Measurements from ENCODE around the gene INF2.

The INF2 gene

DNA sequence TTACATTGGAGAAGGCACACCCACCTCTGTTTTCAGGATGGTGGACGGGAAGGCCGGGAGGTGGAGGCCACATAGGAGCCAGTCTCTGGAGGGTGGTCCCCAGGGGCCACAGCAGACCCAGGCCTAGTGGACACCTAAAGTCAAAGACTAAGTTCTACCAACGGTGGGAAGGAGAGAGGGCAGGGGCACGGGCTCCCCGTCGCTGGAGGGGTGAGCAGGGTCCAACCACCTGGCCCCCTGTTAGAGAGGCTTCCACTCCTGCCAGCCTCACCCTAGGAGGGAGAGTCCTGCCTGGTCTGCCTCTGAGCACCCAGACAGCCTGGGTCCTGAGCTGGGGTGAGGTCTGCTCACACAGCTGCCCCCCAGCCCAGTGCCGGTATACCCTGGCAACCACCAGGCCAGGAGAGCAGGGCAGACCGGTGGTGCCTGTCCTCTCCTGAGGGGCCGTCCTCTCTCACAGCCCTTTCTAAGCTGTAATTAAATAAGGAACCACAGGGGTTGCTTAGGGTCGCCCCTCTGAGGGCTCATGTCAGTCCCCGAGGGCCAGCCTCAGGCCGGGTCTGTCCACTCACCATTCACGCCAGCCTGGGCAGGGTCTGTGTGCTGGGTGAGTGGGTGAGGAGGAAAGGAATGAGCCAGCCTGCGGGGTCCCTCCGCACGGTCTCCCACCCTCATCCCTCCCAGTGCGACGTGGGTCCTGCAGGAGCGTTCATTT is 2.3 kb downstream of the INF2 start:
- no peak for FAIRE-seq

DNA sequence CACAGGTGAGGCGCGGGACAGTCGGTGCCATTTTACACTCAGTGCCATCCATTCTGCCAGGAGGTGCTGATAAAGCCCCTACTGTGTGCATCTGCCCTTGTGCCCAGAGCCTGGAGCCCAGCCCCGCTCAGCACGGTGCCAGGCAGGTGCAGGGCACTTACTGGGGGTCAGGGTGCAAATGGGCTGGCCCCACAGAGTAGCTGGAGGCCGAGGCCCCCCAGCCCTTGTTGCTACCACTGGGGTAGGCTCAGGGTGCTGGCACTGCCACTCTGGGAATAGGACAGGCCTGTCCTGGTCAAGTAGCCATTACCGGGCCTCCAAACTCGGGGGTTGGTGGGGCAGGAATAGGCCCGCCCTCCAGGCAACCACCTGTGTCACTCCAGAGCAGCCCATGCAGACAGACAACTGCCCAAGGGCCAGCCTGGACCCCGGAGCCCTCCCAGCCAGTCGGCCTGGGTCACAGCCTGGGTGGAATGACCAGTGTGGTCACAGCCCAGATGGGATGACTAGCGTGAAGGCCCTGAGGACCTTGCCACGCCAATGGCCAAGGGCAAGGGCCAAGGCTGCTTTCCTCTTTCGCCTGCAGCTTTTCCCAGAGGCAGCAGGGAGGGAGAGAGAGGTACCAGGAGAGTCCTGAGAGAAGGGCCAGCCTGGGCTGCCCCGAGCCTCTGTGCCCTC is 3.0 kb downstream of the INF2 start:
- no peak for FAIRE-seq

DNA sequence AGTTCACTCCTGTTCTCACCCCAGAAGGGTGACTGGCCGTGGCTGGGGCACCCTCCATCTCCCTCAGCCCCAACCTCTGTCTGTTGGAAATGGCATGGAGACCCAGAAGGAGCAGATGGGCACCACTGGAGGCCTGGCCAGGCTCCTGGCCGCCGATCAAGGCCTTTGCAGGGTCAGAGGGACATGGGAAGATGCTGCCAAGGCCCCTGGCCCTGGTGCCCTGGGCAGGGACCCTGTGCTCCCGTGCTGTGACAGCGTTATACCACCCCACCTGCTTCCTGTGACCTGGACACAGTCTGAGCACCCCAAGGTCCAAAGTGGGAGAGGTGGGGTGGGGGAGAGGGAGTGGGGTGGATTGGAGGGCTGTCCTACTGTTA is 3.5 kb downstream of the INF2 start:
- FAIRE-seq, result no peak

DNA sequence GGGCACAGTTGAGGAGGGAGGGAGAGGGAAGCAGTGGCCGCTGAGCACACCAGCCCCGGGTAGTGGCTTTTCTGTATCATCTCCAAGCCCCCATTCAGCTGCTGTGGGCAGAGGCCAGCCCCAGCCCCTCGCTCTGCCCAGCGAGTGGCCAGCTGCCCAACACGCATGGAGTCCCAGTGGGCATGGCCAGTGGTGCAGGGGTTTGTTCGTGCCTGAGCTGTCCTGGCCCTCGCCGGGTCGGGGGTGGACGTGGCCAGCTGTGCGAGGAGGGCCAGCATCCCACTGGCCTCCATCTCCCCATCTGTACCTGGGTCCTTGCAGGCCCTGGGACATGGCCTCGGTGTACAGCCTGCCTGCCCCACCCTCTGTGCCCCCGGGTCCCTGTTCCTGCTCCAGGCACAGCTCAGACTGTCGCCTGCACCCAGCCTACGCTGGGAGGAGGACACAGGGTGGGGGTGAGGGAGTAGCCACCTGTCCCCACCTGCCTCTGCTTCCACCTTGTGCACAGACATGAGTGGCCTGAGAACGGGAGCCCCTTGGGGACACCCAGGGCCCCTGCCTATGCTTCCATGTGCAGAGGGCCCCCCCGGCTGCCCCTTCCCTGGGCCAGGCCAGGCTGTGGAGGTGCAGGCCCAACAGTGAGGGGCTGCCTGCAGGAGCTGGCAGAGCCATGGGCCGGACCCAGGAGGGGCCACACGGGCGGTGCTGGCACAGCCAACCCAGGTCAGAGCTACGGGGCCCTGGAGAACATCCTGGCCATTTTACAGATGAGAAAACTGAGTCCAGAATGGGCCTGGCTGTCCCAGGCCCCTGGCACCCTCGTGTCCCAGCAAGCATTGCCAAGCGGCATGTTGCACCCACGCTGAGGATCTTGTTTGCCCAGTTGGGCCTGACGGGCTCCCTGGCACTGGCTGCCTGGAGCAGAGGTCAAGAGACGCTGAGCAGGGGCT is 4.3 kb downstream of the INF2 start:
- FAIRE-seq, result no peak

DNA sequence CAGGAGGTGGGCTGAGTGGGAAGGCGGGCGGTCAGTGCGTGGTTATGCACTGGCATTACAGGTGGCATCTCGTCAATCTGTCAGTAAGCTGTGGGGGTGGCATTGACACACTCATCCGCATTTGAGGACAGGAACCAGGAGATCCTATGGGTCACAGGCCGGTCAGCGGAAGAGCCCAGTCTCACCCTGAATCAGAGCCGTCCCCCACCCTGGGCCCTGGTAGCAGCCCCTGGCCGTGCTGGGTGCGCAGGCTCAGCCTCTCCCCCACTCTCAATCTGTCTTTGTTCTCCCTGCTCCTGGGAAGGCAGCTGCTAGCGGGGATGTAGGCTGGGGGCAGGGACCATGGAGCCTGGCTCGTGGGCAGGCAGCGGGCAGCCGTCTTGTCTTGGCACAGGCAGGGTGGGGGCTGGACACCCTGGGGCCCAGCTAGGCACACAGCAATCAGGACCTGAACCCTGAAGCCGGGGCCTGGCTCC is 5.1 kb downstream of the INF2 start:
- FAIRE-seq, result no peak

DNA sequence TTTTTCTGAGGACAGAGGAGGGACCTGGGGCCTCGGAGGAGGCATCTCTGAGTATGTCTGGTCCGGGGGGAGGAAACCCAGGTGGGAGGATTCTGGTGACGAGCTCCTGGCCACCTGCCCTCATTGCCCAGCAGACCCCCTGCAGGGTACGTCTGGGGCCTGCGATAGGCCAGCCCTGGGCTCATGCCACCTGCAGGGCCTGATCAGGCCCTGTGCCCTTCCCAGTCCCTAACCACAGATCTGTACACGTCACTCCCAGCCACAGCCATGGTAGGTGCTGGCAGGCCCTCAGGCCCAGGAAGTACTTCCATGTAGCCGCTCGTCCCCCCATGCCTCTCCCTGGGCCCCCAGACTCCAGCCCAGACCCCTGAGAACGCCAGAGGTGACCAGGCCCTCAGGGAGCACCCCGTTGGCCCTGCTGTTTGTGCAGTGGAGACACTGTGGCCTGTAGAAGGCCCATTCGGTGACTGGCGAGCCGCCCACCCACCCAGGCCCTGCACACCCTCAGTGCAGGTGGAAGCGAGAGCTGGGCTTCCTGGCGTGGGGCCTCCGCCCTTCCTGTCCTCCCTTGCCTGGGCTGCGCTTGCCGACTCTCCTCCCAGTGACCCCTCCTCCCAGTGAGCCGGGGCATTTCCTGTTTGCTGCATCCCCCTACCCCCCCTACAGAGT is 5.7 kb downstream of the INF2 start:
- FAIRE-seq, result no peak

DNA sequence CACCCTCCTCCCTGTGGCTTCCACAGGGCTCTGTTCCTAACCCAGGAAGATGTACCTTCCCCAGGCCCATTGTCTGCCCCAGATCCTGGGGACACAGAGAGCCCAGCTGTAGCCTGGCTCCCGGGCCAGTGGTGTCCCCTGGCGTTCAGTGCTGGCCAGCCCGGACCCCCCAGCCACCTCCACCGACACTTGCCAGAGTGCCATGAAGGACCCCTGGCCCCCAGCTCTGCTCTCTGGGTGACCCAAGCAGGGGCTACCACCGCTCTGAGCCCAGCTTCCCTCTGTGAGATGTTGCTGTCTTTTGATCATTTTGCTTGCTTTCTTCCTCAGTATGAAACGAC is 6.2 kb downstream of the INF2 start:
- no peak for FAIRE-seq

DNA sequence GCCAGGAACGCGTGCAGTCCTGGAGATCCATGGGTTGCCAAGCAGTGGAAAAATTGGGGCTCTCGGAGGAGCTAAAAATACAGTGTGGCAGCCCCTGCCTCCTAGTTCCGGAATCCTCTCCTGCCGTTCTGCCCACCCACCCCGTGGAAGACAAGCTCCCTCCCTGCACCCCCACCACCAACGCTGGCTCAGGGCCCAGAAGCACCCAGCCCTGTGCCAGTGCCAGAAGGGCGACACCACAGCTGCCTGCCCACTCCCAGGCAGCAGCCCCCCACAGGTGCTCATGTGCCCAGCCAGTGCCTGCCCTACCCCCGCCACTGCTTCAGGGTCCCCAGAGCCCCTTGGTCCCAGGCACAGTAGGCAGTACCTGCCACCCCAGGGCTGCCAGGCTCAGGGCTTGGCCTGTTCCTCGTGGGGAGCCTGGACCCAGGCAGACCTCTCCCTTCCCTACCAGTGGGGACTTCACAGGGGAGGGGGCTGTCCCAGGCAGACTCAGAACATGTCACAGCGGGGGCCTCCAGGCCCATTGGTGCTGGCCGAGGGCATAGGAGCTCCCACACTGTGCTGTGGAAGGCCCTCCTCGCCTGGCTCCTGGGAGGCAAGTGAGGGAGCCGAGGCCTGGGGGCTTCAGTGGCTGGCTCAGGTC is 7.4 kb downstream of the INF2 start:
- FAIRE-seq, result no peak

DNA sequence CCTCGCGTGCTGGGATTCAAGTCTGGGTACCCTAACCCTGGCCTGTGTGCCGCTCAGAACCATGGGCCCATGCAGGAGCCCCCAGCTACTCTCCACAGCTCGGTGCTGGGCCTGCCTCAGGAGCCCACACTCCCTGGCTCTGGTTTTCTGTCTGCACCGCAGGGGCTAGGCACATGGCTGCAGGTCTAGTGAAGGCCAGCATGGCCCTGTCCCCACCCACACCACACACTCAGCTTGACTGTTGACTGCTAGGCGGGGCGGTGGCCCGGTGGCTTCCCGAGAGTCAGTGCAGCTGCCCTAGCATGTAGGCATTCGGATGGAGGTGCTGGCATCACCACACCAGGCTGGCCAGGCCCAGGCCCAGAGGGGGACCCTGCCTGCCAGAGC is 7.9 kb downstream of the INF2 start:
- FAIRE-seq, result no peak

DNA sequence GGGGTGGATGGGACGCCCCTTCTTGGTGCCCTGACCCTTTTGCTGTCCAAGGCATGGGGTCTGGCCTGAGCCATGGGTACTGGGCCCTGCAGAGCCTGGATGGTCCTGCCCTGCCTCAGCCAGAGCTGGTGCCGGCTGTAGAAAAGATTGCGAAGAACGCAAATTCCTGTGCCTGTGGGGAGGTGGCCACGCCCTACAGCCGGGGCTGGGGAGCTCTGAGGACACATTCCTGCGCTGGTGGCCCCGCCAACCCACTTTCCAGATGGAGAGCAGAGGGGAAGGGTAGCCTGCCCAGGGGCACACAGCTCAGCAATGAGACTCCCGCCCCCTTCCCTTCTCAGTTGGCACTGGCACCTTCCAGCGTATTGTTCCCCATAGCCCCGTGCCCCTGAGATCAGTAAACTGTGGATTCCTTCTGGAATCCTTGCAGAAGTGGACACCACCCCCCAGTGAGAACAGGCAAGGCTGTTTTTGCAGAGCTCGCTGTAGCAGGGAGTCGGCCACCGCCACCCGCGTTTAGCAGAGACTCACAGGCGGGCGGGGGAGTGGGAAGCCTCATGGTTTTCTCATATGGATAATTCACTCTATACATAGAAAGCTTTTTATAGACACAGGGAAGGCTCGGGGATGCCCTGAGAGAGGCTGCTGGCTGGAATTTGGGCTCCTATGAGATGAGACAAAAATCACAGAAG is 8.6 kb downstream of the INF2 start:
- FAIRE-seq, result no peak

DNA sequence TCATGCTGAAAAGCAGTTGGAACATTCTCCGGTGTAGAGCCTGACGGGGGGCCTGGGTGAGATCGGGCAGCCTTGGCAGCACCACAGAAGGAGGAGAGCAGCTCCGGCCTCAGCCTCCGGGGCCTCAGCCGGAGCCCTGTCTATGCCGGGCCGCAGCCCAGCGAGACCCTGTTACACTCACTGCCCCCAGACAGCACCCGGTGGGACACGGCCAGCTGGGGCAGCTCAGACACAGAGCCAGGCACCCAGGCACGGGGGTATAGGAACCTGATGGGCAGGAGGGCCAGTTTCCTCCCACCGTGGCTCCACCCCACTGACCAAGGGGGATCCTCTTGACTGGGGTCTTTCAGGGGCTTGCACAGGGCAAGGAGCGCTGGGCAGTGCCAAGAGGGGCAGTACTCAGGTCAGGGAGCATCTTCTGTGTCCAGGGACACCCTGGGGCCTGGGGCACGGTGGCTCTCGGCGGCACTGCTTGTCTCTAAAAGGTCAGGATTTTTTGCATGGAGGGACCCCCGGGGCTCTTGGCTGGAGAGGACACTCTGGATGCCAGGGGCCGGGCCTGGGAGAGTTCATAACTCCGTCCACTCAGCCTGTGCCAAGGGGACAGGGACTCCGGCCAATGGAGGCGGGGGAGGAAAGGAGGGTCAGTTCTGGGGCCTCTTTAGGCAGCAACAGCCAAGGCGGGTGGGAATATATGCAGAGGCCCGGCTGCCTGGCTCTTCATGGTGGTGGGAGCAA is 9.4 kb downstream of the INF2 start:
- no peak for FAIRE-seq

DNA sequence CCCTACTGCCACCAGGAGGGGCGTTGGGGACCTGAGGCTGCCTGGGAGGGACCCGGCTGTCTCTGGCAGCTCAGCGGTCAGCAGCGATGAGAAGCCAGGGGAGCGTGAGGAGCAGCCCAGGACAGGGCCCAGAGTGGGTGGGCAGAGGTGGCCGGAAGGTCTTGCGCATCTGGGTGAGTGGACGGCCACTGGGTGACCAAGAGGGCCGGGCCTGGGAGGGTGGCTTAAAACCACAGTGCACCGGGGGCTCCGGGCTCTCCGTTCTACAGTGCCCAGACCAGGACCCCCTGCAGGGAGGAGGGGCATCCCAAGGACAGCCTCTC is 10.0 kb downstream of the INF2 start:
- no peak for FAIRE-seq

DNA sequence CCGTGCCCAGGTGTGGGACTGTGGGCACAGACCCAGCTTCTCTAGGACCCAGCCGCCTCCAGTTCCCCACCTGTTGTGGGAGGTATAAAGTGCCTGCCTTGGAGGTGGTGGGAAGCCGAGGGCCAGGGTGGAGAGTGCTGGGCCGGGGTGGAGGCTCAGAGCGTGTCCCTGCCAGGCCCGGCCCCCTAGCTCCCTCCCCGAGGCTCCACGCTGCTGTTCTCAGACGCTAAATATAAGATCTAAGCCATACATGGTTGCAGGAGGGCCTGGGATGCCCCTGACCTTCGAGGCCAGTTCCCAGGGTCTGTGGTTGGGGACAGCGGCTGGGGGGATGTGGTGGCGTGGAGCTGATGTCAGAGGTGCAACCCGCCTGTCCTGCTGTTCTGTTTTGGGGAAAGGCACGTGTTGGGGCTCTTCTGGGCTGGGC is 10.8 kb downstream of the INF2 start:
- FAIRE-seq, result no peak

DNA sequence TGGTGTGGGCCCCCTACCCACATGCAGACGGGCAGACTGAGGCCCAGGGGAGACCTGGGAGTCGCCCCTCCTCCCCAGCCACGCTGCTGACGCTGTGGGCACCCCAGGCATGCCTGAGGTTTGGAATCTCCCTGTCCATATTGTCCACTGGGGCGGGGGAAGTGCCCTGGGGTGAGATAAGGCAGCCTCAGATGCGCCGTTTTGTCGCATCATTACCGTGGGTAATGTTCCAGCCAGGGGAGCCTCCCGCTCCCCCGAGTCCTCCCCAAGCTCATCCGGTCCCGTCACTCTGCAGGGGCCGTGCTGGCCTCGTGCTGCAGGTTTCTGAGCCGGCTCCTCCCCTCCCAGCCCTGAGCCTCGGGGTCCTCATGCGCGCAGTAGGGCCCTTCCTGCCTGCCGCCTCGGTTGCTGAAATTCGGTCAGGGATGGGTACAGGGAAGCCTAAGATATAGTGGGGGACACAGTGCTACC is 11.4 kb downstream of the INF2 start:
- FAIRE-seq, result no peak

DNA sequence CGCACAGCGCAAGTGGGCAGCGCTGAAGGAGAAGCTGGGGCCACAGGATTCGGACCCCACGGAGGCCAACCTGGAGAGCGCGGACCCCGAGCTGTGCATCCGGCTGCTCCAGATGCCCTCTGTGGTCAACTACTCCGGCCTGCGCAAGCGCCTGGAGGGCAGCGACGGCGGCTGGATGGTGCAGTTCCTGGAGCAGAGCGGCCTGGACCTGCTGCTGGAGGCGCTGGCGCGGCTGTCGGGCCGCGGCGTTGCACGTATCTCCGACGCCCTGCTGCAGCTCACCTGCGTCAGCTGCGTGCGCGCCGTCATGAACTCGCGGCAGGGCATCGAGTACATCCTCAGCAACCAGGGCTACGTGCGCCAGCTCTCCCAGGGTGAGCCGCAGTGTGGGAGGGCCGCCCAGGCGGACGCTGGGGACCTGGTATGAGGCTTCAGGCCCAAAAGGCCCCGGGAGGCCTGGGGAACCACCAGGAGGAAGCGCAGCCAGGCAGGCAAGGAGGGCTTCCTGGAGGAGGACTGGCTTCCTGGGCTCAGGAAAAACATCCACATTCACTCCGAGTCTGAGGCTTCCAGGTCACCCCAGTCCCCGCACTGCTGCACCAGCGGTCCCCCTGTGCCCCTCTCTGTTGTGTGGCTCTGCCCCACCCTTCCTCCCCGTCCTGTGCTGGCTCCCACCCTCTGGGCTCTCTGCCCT is 12.1 kb downstream of the INF2 start:
- no peak for FAIRE-seq

DNA sequence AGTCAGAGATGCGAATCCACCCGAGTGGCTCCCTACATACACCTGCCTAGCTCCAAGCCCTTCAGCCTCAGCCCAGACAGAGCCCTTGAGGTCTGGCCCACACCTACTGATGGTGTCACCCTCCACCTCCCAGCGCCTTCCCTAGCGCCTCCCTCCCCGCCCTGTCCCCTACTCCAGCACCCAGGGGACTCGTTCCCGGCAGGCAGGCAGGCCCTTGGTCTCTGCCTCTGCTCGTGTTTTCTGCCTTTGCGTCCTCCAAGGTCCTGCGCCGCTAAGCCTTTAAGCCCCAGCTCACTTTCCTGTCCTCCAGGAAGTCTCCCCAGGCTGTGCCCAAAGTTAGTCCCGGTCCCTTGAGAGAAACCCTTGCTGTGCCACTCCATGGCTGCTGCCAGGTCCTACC is 12.7 kb downstream of the INF2 start:
- no peak for FAIRE-seq

DNA sequence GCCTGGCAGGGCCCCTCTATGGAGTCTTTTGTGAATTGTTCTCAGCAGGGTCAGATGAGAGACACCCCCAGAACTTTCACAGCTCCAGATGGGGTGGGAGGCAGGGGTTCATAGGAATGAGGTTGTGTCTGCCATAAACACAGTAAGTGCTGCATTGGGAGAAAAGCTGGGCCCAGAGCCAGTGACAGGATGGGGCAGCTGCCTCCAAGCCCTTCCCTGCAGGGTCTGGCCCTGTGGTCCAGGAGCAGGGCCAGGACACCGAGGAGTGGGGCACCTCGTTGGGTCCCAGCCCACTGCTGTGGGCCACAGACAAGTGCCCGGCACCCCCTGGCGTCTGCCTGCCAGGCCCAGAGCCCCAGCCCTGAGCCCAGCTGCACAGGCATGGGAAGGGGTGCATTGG is 13.3 kb downstream of the INF2 start:
- FAIRE-seq, result no peak

DNA sequence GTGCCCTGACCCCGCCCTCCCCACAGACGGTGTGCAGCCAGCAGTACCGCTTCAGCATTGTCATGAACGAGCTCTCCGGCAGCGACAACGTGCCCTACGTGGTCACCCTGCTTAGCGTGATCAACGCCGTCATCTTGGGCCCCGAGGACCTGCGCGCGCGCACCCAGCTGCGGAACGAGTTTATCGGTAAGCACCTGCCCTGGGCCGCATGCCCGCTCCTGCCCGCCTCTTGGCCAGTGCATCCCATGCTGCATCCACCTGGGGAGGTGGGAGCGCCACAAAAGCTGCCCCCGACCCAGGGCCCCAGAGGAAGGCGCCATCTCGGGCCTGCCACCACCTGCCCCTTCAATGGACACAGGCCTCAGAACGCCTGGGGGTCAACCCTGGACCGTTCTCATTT is 13.9 kb downstream of the INF2 start:
- no peak for FAIRE-seq

DNA sequence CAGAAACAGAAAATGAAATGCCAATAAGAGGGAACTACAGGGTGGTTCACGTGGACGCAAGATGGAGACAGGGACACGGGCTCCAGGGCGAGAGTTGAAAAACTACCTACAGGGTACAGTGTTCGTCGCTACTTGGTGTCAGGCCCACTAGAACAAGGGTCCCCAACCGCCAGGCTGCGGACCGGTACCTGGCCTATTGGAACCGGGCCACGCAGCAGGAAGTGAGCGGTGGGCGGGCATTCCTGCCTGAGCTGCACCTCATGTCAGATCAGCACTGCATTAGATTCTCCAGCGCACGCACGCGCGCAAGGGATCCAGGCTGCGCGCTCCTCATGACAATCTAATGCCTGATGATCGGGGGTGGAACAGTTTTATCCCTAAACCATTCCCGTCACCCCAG is 14.8 kb downstream of the INF2 start:
- FAIRE-seq, result no peak

DNA sequence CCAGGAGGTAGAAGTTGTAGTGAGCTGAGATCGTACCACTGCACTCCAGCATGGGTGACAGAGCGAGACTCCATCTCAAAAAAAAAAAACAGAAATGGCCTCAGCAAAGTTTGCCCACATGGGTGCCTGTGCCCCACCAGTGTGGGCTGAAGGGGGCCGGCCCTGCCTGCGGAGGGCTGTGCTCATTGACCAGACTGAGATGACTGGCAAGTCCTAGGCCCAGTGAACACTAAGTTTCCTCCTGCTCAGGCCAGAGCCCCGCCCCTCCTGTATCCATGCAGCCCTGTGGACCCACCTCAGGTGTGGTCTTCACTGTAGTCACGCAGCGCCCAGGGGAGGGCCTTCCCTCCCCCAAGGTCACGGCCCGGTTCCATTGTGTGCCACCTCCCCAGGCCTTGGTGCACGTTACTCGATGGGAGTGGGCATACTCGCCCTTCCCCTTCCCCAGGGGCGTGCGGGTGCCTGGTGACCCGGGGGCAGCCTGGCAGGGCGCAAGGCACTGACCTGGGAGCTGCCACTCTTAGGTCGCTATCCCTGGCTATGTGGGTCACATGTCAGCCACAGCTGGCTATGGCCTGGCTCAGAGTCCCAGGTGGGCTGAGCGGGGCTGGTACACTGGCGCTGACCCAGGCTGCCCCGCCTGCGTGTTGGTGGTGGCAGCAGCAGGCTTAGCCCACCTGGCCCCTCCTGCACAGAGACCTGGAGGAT is 16.1 kb downstream of the INF2 start:
- FAIRE-seq, result no peak

Measured in colon (tissue), 2 donors.